ENCODE data around the gene NOG. TPM values are rescaled to one million over a fixed set of nuclear protein-coding genes. Genes with fewer than 3 reads are reported as not detected.

The NOG gene
- total RNA-seq, 1 donor from 2014 or later, result 75.6 TPM

GRCh38 chr17:56587298-56587697 is 6.2 kb upstream of the NOG start:
- no peak for TF ChIP-seq CTCF (conservative IDR thresholded peaks at IDR 0.05; ENCODE audit: low read depth, low read length)
- no peak for DNase-seq (ENCODE audit: low read depth)
- no peak overlapping the region for H3K4me3 ChIP-seq (ENCODE audit: low read depth, low read length)

GRCh38 chr17:56592487-56593085 is 913 bp upstream of the NOG start:
- no peak for DNase-seq (ENCODE audit: low read depth)
- peak; percentile 64 for TF ChIP-seq CTCF (conservative IDR thresholded peaks at IDR 0.05; ENCODE audit: low read depth, low read length)
- H3K4me3 ChIP-seq (ENCODE audit: low read depth, low read length), result peak overlapping the region; percentile 60

GRCh38 chr17:56593086-56593645 is 333 bp upstream of the NOG start:
- DNase-seq (ENCODE audit: low read depth), result no peak
- no peak for TF ChIP-seq CTCF (conservative IDR thresholded peaks at IDR 0.05; ENCODE audit: low read depth, low read length)
- peak overlapping the region; percentile 60 for H3K4me3 ChIP-seq (ENCODE audit: low read depth, low read length)

GRCh38 chr17:56594320-56595107 is 1.0 kb downstream of the NOG start:
- TF ChIP-seq CTCF (conservative IDR thresholded peaks at IDR 0.05; ENCODE audit: low read depth, low read length), result no peak
- no peak for DNase-seq (ENCODE audit: low read depth)
- H3K4me3 ChIP-seq (ENCODE audit: low read depth, low read length), result peak overlapping the region; percentile 60

- H3K4me3 ChIP-seq (ENCODE audit: low read depth, low read length), result peak overlapping the region; percentile 60
- no peak for TF ChIP-seq CTCF (conservative IDR thresholded peaks at IDR 0.05; ENCODE audit: low read depth, low read length)
- DNase-seq (ENCODE audit: low read depth), result no peak
Measured at GRCh38 chr17:56595108-56595418, 1.6 kb downstream of the NOG start.

GRCh38 chr17:56595831-56596690 is 2.6 kb downstream of the NOG start:
- DNase-seq (ENCODE audit: low read depth), result no peak
- no peak for TF ChIP-seq CTCF (conservative IDR thresholded peaks at IDR 0.05; ENCODE audit: low read depth, low read length)
- peak overlapping the region; percentile 51 for H3K4me3 ChIP-seq (ENCODE audit: low read depth, low read length)

All from epithelial cell of proximal tubule (primary cell).